ENCODE data around the gene NOX5.

DNA sequence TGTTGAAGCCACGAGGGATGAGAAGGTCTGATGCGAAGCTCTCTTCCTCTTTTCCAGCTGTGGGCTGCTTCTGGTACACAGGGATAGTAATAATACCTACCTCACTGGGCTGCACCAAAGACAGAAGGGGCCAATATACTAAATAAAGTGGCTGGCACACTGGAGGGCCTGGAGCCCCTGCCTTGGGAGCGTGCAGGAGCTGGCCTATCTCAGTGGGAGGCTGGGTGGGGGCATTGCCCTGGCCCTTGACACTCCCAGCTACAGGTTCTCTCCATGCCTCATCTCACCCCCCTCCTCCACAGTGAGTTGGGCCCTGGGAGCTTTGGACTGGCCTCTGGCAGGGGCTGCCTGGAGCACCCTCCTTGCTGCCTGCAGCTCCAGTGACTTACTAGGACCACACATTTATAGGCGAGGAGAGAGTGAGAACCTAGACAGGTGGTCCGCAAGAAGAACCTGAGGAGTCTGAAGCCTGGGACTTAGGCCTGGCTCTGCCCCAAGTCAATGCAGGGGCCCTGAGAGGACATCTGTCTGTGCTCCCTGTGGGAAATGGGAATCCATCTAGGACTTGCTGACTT, 1.6 kb downstream of the NOX5 start:
- TF ChIP-seq, protein P1, sequence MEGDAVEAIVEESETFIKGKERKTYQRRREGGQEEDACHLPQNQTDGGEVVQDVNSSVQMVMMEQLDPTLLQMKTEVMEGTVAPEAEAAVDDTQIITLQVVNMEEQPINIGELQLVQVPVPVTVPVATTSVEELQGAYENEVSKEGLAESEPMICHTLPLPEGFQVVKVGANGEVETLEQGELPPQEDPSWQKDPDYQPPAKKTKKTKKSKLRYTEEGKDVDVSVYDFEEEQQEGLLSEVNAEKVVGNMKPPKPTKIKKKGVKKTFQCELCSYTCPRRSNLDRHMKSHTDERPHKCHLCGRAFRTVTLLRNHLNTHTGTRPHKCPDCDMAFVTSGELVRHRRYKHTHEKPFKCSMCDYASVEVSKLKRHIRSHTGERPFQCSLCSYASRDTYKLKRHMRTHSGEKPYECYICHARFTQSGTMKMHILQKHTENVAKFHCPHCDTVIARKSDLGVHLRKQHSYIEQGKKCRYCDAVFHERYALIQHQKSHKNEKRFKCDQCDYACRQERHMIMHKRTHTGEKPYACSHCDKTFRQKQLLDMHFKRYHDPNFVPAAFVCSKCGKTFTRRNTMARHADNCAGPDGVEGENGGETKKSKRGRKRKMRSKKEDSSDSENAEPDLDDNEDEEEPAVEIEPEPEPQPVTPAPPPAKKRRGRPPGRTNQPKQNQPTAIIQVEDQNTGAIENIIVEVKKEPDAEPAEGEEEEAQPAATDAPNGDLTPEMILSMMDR (conservative IDR thresholded peaks at IDR 0.05; ENCODE audit: low read length): no peak
- TF ChIP-seq EZH2phosphoT487 (IDR thresholded peaks at IDR 0.05; ENCODE audit: borderline replicate concordance, low read depth, low read length): no peak

All from OCI-LY7 (cell line).